ENCODE results near the gene FOXD4L3.
"Not testable (repeated sequence)": the region's sequence is repeated elsewhere in the genome, so short reads cannot be mapped to it uniquely, and the experiment has no call there.

The FOXD4L3 gene

GRCh38 chr9:68302567-68302966 lies at the start of gene FOXD4L3:
Gene FOXD4L3, plus strand, starts transcription at chr9:68302867. Its CDS starts 85 bp downstream, at chr9:68302952.
- DNase-seq = not testable (repeated sequence)

GRCh38 chr9:68281041-68281440 lies 21.6 kb upstream of the FOXD4L3 start:
- DNase-seq = not testable (repeated sequence)

GRCh38 chr9:68303771-68304170 lies 1.1 kb downstream of the FOXD4L3 start:
- DNase-seq = not testable (repeated sequence)

- not testable (repeated sequence) for DNase-seq
These were observed 1.5 kb downstream of the FOXD4L3 start for GRCh38 chr9:68304212-68304611.

GRCh38 chr9:68304777-68305176 lies 2.1 kb downstream of the FOXD4L3 start:
- not testable (repeated sequence) for DNase-seq

GRCh38 chr9:68305680-68306285 lies 3.1 kb downstream of the FOXD4L3 start:
- not testable (repeated sequence) for DNase-seq

- DNase-seq = not testable (repeated sequence)
These were observed 3.8 kb downstream of the FOXD4L3 start for GRCh38 chr9:68306391-68306964.

- not testable (repeated sequence) for DNase-seq
These were observed 4.5 kb downstream of the FOXD4L3 start for GRCh38 chr9:68307127-68307526.

GRCh38 chr9:68307654-68308053 lies 5.0 kb downstream of the FOXD4L3 start:
- not testable (repeated sequence) for DNase-seq

- not testable (repeated sequence) for DNase-seq
These were observed 8.5 kb downstream of the FOXD4L3 start for GRCh38 chr9:68311208-68311607.

- DNase-seq = not testable (repeated sequence)
These were observed 15.5 kb downstream of the FOXD4L3 start for GRCh38 chr9:68318209-68318608.

- DNase-seq = not testable (repeated sequence)
These were observed 21.1 kb downstream of the FOXD4L3 start for GRCh38 chr9:68323749-68324148.

GRCh38 chr9:68324518-68324917 lies 21.9 kb downstream of the FOXD4L3 start:
- not testable (repeated sequence) for DNase-seq

GRCh38 chr9:68329106-68329505 lies 26.4 kb downstream of the FOXD4L3 start:
- DNase-seq = not testable (repeated sequence)

- not testable (repeated sequence) for DNase-seq
These were observed 28.0 kb downstream of the FOXD4L3 start for GRCh38 chr9:68330531-68331173.

- not testable (repeated sequence) for DNase-seq
These were observed 29.5 kb downstream of the FOXD4L3 start for GRCh38 chr9:68332122-68332521.

GRCh38 chr9:68335935-68336334 lies 33.3 kb downstream of the FOXD4L3 start:
- DNase-seq = not testable (repeated sequence)

GRCh38 chr9:68336639-68337339 lies 34.1 kb downstream of the FOXD4L3 start:
- DNase-seq = not testable (repeated sequence)

GRCh38 chr9:68338000-68338399 lies 35.3 kb downstream of the FOXD4L3 start:
- not testable (repeated sequence) for DNase-seq

- DNase-seq = not testable (repeated sequence)
These were observed 39.8 kb downstream of the FOXD4L3 start for GRCh38 chr9:68342265-68343025.

- not testable (repeated sequence) for DNase-seq
These were observed 40.6 kb downstream of the FOXD4L3 start for GRCh38 chr9:68343242-68343641.

GRCh38 chr9:68343992-68344391 lies 41.3 kb downstream of the FOXD4L3 start:
- DNase-seq = not testable (repeated sequence)

Measured in NCI-H187 (cell line).